Left ventricle myocardium inferior (tissue), 1 donor: ENCODE measurements around the gene PMIS2. TPM values are rescaled to one million over a fixed set of nuclear protein-coding genes. Genes with fewer than 3 reads are reported as not detected.

Experiments used
- DNase-seq: peaks from one replicate; pipeline ENCODE4 v3.0.0-alpha.2; 2020
- H3K27ac ChIP-seq: fragments of 200-600 bp; replicated peaks from 2 replicates; pipeline ENCODE4 v1.8.0; 2021
- H3K27me3 ChIP-seq: fragments of 200-600 bp; 2 replicates; pipeline ENCODE4 v1.8.0; 2021; ENCODE audit warnings: low read depth
- H3K36me3 ChIP-seq: fragments of 200-600 bp; 2 replicates; pipeline ENCODE4 v1.8.0; 2021
- H3K4me1 ChIP-seq: fragments of 200-600 bp; 2 replicates; pipeline ENCODE4 v1.8.0; 2021
- H3K4me3 ChIP-seq: fragments of 200-600 bp; 2 replicates; pipeline ENCODE4 v1.8.0; 2021; ENCODE audit warnings: mild to moderate bottlenecking, moderate library complexity
- H3K9me3 ChIP-seq: fragments of 200-600 bp; replicated peaks from 2 replicates; pipeline ENCODE4 v1.8.0; 2021
- intact Hi-C: fragments of 100-400 bp; cut with micrococcal nuclease; formaldehyde crosslinking; loops from one replicate; pipeline ENCODE4 v1.11.0; 2022
- total RNA-seq: library from RNA; stranded (reverse); fragmentation: NEBNext Ultra II Directional; extraction: Animal tissue kit (Norgen Biotek cat#: 25700); gene quantifications from one replicate; pipeline ENCODE4 v1.2.1, GENCODE V29; 2021
- TF ChIP-seq, protein P1 (sequence below): fragments of 200-600 bp; IDR thresholded peaks from 2 replicates; pipeline ENCODE4 v1.8.0; 2021; ENCODE audit warnings: antibody characterized with exemption, mild to moderate bottlenecking, borderline replicate concordance
- donor health status: DM: no; HTN: yes; CAD: no; lungs with severe emphysema.

PMIS2 gene
- total RNA-seq, 1 donor from 2014 or later: not detected

DNA sequence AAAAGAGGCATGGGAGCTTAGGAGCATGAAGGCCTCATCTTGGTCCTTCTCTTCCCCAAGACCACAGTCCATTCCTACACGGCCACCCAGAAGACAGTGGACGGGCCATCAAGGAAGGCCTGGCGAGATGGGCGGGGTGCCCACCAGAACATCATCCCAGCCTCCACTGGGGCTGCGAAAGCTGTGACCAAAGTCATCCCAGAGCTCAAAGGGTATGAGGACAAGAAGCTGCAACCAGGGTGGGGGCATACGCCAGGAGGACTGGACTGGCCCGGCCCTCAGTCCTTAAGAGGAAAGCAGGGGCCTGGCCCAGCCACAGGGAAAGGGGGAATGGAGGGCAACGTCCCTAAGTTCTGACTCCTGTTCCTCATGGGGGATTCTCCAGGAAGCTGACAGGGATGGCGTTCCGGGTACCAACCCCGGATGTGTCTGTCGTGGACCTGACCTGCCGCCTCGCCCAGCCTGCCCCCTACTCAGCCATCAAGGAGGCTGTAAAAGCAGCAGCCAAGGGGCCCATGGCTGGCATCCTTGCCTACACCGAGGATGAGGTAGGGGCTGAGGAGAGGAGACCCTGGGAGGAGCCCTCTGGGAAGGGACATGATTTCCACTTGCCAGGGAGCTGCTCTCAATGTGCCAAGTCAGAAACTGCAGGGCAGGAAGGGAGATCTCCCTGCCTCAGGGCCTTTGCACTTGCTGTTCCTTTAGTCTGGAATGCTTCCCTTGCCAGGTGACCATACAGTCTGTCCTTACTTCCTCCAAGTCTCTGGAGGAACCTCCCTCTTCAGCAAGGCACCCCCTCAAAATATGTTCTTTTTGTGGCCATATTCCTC is 42.5 kb upstream of the PMIS2 start:
- Histone ChIP-seq H3K27me3 (no peaks in the 10 kb centered on the region), H3K27ac (no peak overlapping the region), H3K4me1 (peaks cover 35% of the 10 kb centered on the region), H3K9me3 (no peaks in the 10 kb centered on the region), H3K4me3 (no peak overlapping the region), H3K36me3 (peaks cover 12% of the 10 kb centered on the region)
- intact Hi-C loops: no loop called here
- TF ChIP-seq, protein P1, sequence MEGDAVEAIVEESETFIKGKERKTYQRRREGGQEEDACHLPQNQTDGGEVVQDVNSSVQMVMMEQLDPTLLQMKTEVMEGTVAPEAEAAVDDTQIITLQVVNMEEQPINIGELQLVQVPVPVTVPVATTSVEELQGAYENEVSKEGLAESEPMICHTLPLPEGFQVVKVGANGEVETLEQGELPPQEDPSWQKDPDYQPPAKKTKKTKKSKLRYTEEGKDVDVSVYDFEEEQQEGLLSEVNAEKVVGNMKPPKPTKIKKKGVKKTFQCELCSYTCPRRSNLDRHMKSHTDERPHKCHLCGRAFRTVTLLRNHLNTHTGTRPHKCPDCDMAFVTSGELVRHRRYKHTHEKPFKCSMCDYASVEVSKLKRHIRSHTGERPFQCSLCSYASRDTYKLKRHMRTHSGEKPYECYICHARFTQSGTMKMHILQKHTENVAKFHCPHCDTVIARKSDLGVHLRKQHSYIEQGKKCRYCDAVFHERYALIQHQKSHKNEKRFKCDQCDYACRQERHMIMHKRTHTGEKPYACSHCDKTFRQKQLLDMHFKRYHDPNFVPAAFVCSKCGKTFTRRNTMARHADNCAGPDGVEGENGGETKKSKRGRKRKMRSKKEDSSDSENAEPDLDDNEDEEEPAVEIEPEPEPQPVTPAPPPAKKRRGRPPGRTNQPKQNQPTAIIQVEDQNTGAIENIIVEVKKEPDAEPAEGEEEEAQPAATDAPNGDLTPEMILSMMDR: no peak
- DNase-seq: no peak

DNA sequence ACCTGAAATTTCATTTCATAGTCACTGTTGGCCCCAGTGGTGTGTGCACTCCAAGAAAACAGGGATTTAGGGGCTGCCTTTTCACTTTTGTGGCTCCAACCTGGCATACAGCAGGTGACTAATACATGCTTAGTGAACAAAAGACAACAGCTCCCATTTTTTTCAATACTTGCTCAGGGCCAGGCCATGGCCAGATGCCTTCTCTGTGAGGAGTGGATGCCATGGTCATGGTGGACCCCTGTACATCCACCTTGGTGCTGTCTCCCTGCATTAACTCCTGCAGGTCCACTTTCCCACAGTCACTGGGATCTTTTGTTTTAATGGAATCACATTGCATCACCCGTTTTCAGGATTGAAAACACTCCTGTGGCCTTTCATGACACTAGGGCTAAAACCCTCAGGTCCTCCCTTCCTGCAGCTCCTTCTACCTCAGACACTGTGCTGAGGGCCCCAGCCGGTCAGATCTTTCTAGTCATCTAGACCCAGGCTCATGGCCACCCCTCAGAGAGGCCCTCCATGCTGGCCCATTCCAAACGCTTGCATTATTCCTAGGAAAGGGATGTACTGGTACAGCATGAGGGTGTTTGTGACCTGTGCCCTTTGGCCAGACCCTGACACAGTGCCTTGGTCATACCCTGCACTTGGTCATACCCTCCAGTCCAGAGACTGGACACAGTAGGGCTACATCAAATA is 41.7 kb upstream of the PMIS2 start:
- TF ChIP-seq, protein P1: no peak
- peak overlapping the region; percentile 88 for H3K27ac ChIP-seq
- no peaks in the 10 kb centered on the region for H3K27me3 ChIP-seq
- DNase-seq: no peak
- peaks cover 35% of the 10 kb centered on the region for H3K4me1 ChIP-seq
- peaks cover 12% of the 10 kb centered on the region for H3K36me3 ChIP-seq
- peak overlapping the region; percentile 84 for H3K4me3 ChIP-seq
- no peaks in the 10 kb centered on the region for H3K9me3 ChIP-seq
- intact Hi-C loops: no loop called here

DNA sequence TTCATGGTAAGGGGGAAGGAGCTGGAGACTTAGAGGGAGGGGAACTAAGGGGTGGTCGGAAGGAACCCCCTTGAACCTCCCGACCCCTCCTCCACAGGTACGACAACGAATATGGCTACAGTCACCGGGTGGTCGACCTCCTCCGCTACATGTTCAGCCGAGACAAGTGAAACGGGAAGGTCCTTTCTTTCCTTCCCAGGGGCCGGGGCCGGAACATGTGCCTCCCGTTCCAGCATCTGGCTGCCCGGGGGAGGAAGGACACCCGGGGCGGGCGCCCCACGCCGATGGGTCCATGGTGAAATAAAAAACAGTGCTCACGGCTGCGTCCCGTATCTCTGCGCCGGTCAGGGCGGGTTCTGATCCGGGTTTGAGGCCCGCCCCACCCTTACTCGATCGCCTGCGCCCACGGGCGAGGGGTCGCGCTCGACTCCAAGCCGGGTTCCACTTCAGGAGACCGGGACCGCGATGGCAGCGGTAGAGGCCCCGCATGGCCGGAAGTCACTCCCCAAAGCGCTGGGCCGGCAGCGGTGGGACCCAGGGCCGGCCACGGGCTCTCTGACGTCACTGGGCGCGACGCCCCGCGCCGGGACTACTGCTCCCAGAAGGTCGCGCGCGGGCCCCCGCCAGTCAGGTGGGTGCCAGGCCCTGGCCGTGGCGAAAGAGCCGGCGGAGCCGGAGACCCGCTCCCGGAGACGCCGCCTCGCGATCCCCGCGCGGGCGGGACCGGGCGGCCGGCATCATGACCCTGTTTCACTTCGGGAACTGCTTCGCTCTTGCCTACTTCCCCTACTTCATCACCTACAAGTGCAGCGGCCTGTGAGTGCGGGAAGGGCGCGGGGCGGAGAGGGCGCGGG is 40.7 kb upstream of the PMIS2 start, which contains the start of gene TMEM147:
Gene TMEM147, plus strand, starts transcription at position 626 of the 854 bp plus-strand sequence. Its CDS starts 114 bp downstream, at position 740.
- Histone ChIP-seq H3K9me3 (no peaks in the 10 kb centered on the region), H3K27me3 (no peaks in the 10 kb centered on the region), H3K27ac (peak within 1 kb of the TSS; percentile 88), H3K36me3 (peaks cover 12% of the 10 kb centered on the region), H3K4me1 (peaks cover 35% of the 10 kb centered on the region), H3K4me3 (peak within 1 kb of the TSS; percentile 84)
- TF ChIP-seq, protein P1: no peak
- intact Hi-C loops: no loop called here
- peak; percentile 94 for DNase-seq

DNA sequence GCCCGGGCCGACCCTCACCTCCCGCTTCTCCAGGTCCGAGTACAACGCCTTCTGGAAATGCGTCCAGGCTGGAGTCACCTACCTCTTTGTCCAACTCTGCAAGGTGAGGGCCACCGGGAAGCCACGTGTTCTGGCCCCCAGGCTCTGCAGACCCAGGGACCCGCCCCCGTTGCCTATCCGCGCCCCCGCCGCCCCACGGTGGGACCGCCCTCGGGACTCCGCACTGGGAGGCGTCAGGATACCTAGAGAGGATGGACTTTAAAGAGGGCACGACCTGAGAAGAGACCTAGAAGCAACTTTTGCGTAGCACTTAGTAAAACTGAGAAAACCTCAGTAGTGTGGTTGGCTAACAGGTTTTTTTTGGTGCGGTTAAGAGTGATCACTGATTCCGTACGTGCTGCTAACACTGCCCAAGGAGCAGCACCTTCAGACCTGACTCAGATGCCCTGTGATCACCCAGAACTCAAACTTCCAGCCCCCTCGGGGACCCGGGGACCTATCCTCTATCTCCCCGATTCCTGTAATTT is 40.1 kb upstream of the PMIS2 start:
- peak; percentile 37 for DNase-seq
- TF ChIP-seq, protein P1: no peak
- H3K27me3 ChIP-seq: no peaks in the 10 kb centered on the region
- intact Hi-C loops: no loop called here
- peaks cover 12% of the 10 kb centered on the region for H3K36me3 ChIP-seq
- no peaks in the 10 kb centered on the region for H3K9me3 ChIP-seq
- H3K4me1 ChIP-seq: peaks cover 35% of the 10 kb centered on the region
- H3K4me3 ChIP-seq: peak overlapping the region; percentile 84
- peak overlapping the region; percentile 88 for H3K27ac ChIP-seq

DNA sequence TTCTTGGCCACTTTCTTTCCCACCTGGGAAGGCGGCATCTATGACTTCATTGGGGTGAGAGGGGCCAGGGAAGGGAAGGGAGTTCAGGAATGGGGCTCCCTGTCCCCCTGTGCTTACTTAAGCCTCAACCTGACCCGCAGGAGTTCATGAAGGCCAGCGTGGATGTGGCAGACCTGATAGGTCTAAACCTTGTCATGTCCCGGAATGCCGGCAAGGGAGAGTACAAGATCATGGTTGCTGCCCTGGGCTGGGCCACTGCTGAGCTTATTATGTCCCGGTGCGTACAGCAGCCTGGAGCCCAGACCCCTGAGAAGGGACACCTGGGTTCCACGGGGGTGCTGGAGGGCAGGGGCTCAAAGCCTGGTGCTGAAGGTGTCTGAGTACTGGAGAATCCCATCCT is 39.4 kb upstream of the PMIS2 start:
- Histone ChIP-seq H3K4me3 (peak overlapping the region; percentile 84), H3K27me3 (no peaks in the 10 kb centered on the region), H3K27ac (no peak overlapping the region), H3K9me3 (no peaks in the 10 kb centered on the region), H3K4me1 (peaks cover 35% of the 10 kb centered on the region), H3K36me3 (peaks cover 12% of the 10 kb centered on the region)
- DNase-seq: no peak
- intact Hi-C loops: no loop called here
- TF ChIP-seq, protein P1: no peak
